GM19099 (cell line): Measurements from ENCODE around the gene DNM3.

Source experiments
- POLR2A ChIP-seq: IDR thresholded peaks from 3 replicates; pipeline ENCODE4 v1.6.1; 2011; ENCODE audit warnings: low read depth; ENCODE audit not compliant: insufficient read length; ENCODE audit errors: extremely low read depth

DNM3 gene

GRCh38 chr1:172107316-172107975 lies 266.1 kb downstream of the DNM3 start:
- TF ChIP-seq POLR2A: no peak

GRCh38 chr1:172108161-172108893 lies 267.0 kb downstream of the DNM3 start:
- no peak for TF ChIP-seq POLR2A

DNA sequence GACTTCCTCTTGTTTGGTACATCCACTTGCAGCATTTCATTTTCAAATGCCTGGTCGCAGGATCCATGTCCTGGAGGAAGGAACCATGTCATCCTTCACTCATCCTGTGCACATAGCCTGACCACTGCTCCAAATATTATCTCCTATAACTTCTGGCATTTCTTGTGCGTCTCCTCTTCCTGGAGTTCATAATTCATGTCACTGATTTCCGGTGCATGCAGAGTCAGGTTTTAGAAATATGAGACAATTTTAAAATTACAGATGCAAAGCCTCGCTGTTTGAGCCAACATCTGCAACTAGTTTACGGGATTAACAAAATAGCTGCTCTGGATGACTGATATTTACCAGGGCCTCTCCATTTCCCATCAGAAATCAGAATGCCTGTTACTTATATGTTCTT lies 268.1 kb downstream of the DNM3 start:
- TF ChIP-seq POLR2A: no peak

DNA sequence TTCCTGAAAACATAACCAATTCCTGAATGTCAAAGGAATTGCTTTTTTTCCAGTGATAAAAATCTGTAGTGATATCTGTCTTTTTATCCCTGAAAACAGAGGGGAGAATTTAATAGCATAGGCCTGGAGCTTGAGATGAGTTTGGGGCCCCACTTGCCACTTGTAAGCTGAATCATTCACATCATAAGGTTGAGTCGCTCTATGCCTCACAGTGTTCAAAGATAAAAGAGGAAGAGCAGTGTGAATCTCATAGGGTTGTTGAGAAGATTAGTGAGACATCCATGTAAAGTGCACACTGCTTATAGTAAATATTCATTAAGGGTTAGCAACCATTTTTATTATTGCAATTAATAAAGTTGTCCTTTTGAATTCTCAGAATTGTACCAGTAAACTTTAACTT lies 271.3 kb downstream of the DNM3 start:
- no peak for TF ChIP-seq POLR2A

- TF ChIP-seq POLR2A: no peak
Observed at GRCh38 chr1:172117800-172118199, 276.5 kb downstream of the DNM3 start.

DNA sequence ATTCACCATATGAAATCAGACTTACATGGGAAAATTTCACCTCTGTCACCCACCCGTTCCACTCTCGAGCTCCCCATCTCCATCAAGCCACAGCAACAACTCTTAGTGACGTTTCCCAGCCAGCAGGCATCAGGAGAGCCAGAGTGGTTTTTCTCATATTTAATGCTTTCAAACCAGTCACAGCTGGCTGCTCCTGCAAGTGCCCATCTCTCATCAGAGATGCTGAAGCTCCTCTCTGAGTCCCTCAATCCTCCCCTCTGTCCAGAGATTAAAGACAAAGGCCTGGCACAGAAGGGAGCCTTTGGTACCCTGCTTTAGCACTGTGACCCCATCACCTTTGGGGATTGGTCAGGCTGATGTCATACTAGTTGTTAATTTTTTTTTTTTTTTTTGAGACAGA lies 277.3 kb downstream of the DNM3 start:
- no peak for TF ChIP-seq POLR2A

- TF ChIP-seq POLR2A: no peak
Observed at GRCh38 chr1:172119184-172119583, 277.9 kb downstream of the DNM3 start.

DNA sequence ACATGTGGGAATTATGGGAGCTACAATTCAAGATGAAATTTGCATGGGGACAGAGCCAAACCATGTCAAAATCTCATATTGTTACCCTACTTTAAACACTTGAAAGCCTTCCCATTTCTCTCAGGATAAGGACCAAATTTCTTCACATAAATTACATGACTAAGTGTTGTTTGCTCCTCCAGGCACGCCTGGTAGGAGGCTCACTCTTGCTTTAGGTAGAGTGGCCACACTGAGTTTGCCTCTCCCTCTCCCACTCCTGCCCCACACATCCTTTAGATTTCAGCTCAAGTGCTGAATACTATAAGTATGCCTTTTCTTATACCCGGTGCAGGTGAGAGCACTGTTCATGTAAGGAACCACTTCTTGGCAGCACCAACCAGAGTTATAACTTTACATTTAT lies 279.1 kb downstream of the DNM3 start:
- no peak for TF ChIP-seq POLR2A

DNA sequence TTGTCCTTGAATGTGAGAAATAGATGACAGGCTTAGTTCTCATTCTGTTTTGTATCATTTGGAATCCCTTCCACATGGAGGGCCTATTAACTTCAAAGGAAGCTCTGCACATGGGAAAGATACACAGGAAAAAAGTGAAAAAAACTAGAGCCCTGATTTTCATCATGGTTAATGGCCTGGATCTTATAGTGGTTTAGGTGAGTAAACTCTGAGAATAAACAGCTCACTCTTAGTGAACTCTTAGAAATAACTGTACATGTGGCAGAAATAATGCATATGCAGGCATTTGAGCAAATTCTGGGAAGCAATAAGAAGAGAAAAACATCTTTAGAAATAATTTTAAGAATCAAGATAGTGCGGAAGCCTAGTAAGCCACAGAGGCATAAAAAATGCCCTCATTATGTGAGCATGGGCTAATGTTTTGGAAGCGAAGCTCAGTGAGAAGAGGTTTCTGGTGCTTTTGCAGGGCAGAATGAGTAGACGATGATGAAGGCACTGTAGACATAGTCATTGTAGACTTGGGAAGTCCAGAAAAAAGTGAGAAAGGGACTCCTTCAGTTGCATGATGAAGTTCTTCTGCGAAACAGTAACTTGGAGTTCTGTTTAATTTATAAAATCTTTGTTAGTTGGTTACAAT lies 279.9 kb downstream of the DNM3 start:
- TF ChIP-seq POLR2A: no peak

GRCh38 chr1:172122381-172122780 lies 281.1 kb downstream of the DNM3 start:
- TF ChIP-seq POLR2A: no peak

DNA sequence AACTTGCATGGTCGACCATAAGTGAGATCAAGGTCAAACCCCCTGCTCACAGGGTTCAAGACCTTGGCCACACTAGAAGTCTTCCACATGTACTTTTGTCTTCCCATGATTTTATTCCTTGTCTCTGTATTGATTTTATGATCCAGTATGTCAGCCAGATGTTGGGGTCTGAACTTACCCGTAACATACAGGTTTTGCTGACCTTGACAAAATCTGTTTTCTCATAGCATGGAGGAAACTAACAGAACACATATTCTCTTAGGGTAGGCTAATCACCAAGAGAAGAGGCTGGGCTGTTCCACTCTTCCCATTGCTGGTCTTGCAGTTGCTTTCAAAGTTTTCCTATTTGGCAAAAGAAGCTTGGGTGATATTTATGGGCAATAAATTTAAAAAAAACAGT lies 284.0 kb downstream of the DNM3 start:
- TF ChIP-seq POLR2A: no peak

DNA sequence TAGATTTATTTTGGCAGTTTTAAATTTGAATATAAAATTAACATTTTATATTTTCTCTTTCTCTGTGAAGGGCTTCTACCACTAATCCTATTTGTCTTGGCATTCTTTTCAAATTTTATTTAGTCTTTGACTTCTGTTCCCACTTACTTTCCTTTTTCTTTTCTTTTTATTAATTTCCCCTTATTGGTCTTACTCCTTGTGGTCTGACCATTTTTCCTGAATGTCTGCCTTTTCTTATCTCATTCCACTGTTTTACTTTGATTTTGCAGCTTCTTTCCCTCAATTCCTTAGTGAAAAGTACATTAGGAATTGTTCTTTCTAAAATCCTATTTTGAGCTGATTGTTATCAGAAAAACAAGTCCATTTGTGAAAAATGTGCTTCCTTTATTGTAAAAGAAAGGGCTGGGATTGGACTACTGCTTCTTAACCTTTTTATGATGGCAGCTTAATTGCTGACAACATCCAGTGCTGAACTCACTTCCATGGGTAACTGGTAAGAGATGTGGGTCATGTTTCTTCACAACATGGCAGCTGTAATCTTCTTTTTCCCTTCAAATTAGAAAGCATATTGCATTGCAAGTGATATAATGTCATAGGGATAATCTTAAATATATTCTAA lies 284.6 kb downstream of the DNM3 start:
- TF ChIP-seq POLR2A: no peak

- TF ChIP-seq POLR2A: no peak
Observed at GRCh38 chr1:172132836-172133235, 291.5 kb downstream of the DNM3 start.

GRCh38 chr1:172134087-172134731 lies 292.9 kb downstream of the DNM3 start:
- TF ChIP-seq POLR2A: no peak

GRCh38 chr1:172135076-172135672 lies 293.9 kb downstream of the DNM3 start:
- TF ChIP-seq POLR2A: no peak

DNA sequence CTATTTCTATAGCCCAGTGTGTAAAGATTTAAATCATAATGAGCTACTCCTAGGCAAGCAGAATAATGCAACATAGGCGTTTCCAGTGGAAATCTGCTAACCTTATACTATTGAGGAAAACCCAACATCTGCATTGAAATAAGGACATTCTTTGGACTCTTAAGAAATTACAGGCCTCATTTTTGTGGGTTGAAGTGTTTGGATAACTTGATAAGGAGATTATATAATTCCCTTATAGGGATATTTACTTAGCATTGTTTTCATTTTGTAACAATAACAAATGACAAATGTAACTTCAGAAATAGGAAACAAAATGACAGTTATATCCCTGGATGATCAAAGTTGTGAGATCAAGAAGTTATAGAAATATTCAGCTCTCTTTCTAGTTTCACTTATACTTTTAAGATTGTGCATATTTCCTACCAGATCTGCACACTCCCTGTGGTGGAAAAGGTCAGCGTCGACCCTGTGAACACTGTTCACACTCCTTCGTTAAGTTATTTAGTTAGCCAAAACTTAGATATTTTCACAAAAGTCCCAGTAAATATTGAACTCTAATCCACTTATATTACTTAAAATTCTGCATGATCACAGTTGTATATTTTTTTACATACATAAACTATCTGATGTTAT lies 294.8 kb downstream of the DNM3 start:
- TF ChIP-seq POLR2A: no peak
